NCI-H748 (cell line): ENCODE data around the gene NXPH3.

Experiments
- DNase-seq: peaks from one replicate; lab custom pipeline; 2025; ENCODE audit not compliant: unreplicated experiment; lab: John Stamatoyannopoulos, UW

NXPH3 gene

DNA sequence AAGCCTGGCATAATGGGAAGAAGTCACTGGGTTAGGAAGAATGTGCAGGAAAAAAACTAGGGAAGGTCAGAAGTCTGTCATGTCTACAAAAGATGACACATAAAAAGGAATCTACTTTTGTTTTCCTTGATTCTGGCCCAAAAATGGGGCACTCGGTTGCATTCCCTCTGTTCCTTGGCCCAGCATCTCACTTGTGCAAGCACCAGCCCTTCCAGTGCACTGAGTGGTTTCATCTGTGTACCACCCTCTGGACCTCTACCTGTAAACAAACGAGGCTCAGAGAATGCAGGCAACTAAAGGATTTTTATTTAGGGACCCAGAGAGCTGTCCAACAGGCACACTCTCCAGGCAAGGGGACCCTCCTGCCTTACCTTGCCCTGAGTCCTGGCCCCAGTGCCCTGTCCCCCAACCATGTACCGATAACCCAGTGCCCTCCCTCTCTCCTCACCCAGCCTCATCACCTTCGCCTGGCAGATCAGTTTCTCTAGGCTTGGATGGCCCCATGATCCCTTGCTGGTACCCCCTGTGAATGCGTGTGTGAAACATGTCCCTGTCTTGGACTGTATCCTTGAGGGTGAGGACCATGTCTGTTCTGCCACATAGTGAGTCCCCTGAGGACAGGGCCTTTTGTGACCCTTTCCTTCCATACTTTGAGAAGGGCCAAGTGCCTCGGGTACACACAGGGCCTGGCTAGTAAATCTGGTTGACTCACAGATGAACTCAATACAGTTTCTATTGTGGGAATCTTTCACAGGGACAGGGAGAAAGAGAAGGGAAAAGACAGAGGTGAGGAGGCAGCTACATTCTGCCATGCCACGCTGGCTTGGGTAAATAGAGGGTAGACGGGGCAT, 13.3 kb downstream of the NXPH3 start:
- DNase-seq: no peak

DNA sequence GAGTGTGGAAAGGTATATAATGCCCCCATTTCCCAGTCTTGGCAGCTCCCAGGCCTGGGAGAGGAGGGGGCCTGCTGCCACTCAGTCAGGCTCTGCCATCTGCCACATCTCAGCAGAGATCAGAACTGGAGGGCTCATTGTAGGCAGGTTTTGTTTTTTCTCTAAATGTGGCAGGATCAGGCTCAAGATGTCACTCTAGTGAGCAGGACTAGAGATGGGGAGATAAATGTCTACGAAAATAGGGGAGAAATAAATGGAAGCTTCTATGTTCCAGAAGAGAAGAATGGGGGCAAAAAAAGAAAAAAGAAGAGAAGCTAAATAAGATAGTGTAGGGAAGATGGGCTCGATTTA, 13.9 kb downstream of the NXPH3 start:
- DNase-seq: no peak

GRCh38 chr17:49590874-49591273, 15.2 kb downstream of the NXPH3 start:
- DNase-seq: no peak

- DNase-seq: no peak
Observed at GRCh38 chr17:49592263-49592662, 16.6 kb downstream of the NXPH3 start.

- DNase-seq: no peak
Observed at GRCh38 chr17:49595328-49595727, 19.7 kb downstream of the NXPH3 start.

- no peak for DNase-seq
Observed at GRCh38 chr17:49595980-49596379, 20.3 kb downstream of the NXPH3 start.

- no peak for DNase-seq
Observed at GRCh38 chr17:49596613-49597244, 21.1 kb downstream of the NXPH3 start.

DNA sequence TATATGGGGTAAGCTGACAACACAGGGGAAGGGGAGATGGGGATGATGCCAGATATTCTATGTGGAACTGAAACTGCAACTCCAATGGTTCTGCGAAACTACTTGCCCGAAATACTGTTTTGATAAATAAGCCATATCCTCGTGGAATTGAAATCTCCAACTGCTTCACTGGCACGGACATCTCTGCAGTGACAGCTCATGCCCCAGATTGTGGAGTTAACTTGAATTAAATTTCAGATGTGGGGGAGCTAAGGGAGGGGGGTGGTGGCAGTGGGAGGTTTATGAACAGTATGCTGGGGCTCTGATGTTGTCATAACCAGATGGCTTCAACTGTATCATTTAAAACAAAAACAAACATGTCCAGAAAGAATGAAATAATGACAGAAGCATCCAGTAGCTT, 21.8 kb downstream of the NXPH3 start:
- no peak for DNase-seq

DNA sequence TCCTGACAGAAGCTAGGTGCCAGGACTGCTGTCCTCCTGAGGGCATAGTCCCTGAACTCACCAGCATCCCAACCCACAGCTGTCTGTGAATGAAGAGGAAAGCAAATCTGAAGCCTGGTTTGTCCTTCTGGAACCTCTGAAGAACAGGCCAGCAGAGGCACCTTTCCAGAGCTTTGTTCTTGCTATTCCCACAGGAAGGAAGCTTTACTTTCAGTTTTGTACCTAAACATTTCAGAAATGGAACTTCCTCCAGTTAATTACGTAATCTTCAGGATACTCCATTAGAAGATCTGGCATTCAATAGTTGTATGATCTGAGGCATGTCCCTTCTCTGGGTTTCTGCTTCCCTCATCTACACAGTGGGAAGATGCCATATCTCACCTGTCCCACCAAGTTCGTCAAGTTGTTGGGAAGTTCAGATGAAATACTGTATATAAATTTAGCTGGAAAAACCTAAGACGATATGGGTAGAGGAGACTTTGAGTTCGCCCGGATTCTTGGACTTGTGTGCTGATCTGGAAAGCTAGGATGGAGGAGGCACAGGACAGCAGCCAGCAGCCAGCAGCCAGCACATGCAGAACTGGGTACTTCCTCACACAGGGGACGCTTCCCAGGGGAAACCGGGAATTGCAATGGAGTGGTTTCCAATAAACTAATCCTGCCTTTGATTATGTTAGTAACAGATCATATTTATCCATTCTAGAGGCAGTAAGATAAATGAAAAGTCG, 22.4 kb downstream of the NXPH3 start:
- DNase-seq: no peak

- no peak for DNase-seq
Observed at GRCh38 chr17:49598918-49599317, 23.2 kb downstream of the NXPH3 start.

GRCh38 chr17:49600949-49601348, 25.3 kb downstream of the NXPH3 start:
- DNase-seq: no peak

DNA sequence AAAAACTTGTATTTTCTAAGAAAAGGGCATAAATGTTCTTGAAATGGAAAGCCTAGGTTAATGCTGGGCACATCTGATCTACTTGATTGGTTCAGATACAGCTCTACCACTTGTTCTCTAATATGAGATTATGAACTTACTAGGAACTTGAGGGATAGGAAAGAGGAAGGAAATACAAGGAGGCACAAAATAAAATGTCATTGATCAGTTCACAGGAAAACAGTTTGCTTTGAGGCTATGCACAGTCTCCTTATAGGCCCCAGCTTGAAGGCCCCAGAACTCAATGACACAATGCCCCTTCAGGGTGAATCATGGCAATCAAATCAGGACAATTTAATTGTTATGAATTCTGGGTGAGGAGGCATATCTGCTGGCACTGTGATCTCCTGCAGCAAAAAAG, 27.1 kb downstream of the NXPH3 start:
- DNase-seq: no peak

DNA sequence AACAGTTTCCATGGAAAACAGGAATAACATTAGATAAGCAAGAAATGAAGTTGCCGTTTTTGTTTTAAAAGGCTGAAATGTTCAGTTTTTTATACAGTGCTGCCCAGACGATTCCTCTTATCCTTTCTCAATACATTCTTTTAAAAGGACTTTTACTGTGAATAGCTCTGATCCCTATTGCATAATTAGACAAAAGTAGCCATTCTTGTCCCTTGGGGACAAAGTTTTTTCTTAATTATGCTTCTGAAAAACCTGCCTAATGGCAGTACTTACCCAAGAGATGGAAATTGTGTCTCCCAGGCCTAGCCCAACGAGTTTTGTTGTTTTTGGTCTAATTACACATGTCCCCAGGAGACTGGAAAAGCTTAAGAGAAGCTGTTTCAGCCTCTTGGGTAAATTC, 27.6 kb downstream of the NXPH3 start:
- DNase-seq: no peak

- DNase-seq: no peak
Observed at GRCh38 chr17:49603720-49604119, 28.0 kb downstream of the NXPH3 start.

- no peak for DNase-seq
Observed at GRCh38 chr17:49604314-49604869, 28.7 kb downstream of the NXPH3 start.

GRCh38 chr17:49610883-49611584, 35.4 kb downstream of the NXPH3 start:
- DNase-seq: no peak

GRCh38 chr17:49612726-49613125, 37.1 kb downstream of the NXPH3 start:
- DNase-seq: no peak

- DNase-seq: no peak
Observed at GRCh38 chr17:49613182-49613800, 37.6 kb downstream of the NXPH3 start.

DNA sequence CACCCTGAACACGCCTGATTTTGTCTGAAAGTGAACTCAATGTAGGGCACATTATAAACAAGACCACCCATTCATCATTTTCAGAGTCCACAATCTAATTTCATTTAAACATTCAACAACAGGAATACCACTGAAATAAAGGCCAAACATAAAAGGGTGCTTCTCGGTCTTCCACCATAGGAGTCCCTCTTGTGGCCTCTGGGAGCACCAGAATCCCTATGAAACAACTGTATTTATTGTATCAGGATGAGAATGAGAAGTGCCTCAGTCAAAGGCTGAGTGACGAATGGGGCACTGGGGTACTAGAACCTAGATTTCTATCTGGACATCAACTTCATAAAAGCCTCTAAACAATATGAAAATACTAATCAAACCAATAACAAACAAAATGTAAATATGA, 40.4 kb downstream of the NXPH3 start:
- no peak for DNase-seq

GRCh38 chr17:49616601-49617131, 41.0 kb downstream of the NXPH3 start:
- DNase-seq: no peak
